Activated CD4-positive, CD25-positive, alpha-beta regulatory T cell treated with anti-CD3 and anti-CD28 coated beads, Interleukin-2, amount 50 U/mL, for 16 hours (primary cell): Measurements from ENCODE around the gene MT1X.
"Not testable (repeated sequence)": the region's sequence is repeated elsewhere in the genome, so short reads cannot be mapped to it uniquely, and the experiment has no call there.

Source experiments
- DNase-seq: peaks from one replicate; pipeline ENCODE4 v3.0.0-alpha.2; 2020; ENCODE audit warnings: low read depth, low spot score

MT1X gene

GRCh38 chr16:56710181-56710737 lies 28.0 kb downstream of the MT1X start:
- no peak for DNase-seq

DNA sequence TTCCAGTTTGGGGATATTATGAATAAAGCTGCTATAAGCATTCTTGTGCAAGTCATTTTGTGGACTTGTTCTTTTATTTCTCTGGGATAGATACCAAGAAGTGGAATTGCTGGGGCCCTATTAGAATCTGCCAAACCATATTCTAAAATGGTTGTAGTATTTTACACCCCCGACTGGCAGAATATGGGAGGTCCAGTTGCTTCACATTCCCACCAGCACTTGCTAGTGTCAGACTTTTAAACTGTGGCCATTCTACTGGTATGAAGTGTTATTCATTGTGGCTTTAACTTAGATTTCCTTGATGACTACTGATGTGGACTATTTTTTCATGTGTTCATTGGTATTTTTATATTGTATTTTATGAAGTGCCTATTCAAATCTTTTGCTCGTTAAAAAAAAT lies 29.6 kb downstream of the MT1X start:
- DNase-seq: no peak

DNA sequence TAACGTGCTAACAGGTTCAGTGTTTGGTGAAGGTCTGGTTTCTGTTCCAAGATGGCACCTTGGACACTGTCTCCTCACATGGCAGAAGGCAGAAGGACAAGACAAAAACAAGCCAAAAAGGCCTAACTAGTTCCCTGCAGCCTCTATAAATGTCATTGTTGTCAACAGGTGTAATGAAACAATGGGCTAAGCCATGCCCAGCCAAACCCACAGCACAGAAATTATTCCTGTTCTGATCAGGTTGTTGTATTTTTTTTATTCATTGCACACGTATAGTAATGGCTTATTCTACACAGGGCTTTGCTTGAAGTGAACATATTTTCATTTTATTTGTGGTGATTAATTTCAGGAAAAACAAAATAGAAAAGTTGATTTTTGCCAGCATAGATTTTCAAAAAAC lies 31.5 kb downstream of the MT1X start:
- DNase-seq: no peak

GRCh38 chr16:56715126-56715525 lies 32.9 kb downstream of the MT1X start:
- DNase-seq: no peak

- DNase-seq: no peak
Observed at GRCh38 chr16:56716761-56717160, 34.5 kb downstream of the MT1X start.

GRCh38 chr16:56717532-56717931 lies 35.3 kb downstream of the MT1X start:
- not testable (repeated sequence) for DNase-seq

DNA sequence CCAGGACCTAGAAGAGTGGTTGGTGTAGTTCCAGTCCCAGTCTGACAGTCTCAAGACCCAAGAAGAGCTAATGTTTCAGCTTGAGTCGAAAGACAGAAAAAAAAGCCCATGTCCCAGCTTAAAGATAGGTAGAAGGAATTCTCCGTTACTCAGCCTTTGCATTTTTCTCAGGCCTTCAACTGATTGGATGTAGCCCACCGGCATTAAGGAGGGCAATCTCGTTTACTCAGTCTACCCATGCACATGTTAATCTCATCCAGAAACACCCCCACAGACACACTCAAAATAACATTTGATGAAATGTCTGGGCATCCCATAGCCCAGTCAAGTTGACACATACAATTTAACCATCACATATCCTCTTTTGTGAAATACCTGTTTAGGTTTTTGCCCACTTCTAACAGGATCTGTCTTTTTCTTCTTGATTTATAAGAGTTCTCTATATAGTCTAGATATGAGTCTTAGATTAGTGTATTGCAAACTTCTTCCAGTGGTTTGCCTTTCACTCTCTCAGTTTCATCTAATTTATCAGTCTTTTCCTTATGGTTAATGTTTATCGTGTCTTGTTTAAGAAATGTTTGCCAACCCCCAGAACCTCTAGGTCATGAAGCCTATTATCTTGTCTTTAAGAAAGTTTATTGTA lies 40.1 kb downstream of the MT1X start:
- DNase-seq: no peak

GRCh38 chr16:56724191-56724590 lies 41.9 kb downstream of the MT1X start:
- DNase-seq: no peak

GRCh38 chr16:56726283-56726682 lies 44.0 kb downstream of the MT1X start:
- DNase-seq: no peak

DNA sequence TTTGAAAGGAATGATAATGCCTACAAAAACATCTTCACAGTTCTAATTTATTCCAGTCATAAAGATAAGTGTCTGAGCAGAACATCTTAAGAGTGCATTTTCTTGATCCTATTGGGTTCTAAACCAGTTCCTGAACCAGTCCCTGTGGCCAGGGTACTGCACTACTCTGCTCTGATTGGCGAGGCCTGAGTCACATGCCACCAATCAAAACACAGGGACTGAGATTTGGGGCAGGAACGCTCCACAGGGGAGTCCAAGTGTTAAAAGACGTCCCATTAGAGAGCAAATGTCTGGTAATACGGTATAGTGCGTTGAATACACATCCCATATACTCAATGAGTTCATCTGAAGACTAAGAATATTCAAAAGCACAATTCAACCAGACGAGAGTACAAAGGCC lies 44.7 kb downstream of the MT1X start:
- no peak for DNase-seq

DNA sequence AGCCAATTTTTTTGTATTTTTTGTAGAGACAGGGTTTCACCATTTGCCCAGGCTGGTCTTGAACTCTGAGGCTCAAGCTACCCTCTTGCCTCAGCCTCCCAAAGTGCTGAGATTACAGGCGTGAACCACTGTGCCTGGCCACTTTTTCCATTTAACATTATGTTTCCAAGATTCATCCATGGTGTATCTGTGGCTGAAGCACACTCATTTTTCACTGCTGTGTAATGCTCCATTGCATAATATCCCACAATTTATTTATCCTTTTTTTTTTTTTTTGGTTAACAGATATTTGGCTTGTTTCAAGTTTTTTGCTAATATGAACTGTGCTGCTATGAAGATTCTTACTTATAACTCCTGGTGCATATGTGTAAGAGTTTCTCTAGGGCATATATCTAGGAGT lies 45.8 kb downstream of the MT1X start:
- no peak for DNase-seq

DNA sequence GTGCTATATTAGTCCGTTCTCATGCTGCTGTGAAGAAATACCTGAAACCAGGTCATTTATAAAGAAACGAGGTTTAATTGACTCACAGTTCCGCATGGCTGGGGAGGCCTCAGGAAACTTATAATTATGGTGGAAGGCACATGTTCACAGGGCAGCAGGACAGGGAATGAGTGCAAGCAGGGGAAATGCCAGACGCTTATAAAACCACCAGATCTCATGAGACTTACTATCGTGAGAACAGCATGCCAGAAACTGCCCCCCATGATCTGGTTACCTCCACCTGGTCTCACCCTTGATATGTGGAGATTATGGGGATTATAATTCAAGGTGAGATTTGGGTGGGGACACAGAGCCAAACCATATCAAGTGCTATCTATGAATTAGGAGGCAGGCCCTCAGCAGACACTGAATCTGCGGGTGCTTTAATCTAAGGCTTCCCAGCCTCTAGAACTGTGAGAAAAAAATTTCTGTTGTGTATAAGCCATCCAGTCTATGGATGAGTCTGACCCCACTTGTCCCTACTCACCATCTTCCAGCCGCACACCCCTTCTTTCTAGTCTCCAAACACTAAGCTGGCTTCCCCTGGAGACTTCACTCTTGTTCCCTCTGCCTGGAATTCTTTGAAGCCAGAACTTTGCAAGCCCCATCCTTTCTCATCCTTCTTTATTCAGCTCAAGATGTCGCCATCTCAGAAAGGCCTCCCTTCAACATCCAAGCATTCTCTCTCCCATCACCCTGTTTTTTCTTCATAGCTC lies 46.9 kb downstream of the MT1X start:
- no peak for DNase-seq

GRCh38 chr16:56729735-56730662 lies 47.7 kb downstream of the MT1X start, which contains the start of gene NUP93:
TSS of gene NUP93 (plus strand) at chr16:56730129. CDS start at chr16:56748248, 18,119 bp downstream.
- peak; percentile 86 for DNase-seq

DNA sequence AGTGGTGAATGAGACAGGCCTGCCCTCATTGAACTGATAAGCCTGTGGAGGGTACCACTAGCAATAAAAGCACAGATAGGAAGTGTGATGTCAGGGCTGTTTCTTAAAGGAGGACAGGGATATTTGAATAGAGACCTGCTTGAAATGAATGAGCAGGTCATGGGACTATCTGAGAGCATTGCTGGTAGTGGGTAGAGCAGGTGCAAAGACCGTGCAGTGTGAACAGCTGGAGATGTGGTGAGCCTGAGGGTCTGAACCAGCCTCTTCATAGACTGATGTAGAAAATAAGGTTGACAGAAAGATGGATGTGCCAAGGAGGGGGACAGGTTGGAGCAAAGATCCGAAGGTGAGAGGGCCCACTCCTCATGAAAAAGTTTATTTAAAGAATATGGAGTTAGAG lies 50.1 kb downstream of the MT1X start:
- DNase-seq: no peak

GRCh38 chr16:56732832-56733231 lies 50.6 kb downstream of the MT1X start:
- no peak for DNase-seq
